Activated CD4-positive, CD25-positive, alpha-beta regulatory T cell treated with anti-CD3 and anti-CD28 coated beads, Interleukin-2, amount 50 U/mL, for 16 hours (primary cell): ENCODE measurements around the gene CYFIP2.
"Not testable (repeated sequence)": the region's sequence is repeated elsewhere in the genome, so short reads cannot be mapped to it uniquely, and the experiment has no call there.

Experiments used
- DNase-seq: peaks from one replicate; pipeline ENCODE4 v3.0.0-alpha.2; 2020; ENCODE audit warnings: low read depth, low spot score

The CYFIP2 gene

DNA sequence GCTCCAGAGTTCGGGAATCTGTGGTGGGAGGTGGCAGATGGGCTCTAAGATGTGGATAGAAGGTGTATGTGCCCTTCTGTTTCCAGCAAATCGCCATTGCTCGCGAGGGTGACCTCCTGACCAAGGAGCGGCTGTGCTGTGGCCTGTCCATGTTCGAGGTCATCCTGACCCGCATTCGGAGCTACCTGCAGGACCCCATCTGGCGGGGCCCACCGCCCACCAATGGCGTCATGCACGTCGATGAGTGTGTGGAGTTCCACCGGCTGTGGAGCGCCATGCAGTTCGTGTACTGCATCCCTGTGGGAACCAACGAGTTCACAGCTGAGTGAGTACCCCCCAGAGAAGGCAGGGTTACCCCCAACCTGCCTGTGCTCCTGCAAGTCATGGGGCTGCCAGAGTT lies 123.2 kb downstream of the CYFIP2 start:
- DNase-seq: no peak

GRCh38 chr5:157390133-157390532 lies 124.2 kb downstream of the CYFIP2 start:
- no peak for DNase-seq

DNA sequence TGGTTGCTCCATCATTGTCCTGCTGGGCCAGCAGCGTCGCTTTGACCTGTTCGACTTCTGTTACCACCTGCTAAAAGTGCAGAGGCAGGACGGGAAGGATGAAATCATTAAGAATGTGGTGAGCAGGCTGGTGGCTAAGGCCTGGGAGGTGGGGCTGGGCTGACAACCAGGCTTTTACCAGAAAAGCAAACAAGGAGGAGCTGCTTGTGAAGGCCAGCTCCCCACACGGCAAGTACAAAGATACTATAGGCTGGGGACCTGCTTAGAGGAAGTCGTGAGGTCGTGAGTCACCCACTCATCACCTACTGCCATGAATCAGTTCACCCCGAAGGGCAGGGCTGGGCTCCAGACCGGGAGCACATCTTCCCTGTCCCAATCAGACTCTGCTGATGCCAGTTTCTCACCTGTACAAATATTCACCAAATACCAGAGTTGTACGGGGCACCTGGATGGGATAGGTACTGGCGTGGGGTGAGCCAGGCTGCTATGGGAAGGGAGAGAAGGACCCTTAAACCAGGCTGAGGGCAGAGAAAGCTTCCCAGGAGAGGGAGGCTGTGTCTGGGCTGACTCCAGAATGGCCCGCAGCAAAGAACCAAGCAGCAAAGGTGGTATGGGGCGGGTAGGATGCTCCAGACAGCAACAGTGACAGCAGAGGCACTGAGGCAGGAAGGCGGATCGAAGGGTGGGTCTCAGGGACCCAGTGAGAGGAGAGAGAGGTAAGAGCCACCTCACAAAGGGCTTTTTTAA lies 124.8 kb downstream of the CYFIP2 start:
- peak; percentile 34 for DNase-seq

GRCh38 chr5:157398305-157398704 lies 132.4 kb downstream of the CYFIP2 start:
- DNase-seq: no peak

- DNase-seq: no peak
Measured at GRCh38 chr5:157400741-157401495, 135.0 kb downstream of the CYFIP2 start.

DNA sequence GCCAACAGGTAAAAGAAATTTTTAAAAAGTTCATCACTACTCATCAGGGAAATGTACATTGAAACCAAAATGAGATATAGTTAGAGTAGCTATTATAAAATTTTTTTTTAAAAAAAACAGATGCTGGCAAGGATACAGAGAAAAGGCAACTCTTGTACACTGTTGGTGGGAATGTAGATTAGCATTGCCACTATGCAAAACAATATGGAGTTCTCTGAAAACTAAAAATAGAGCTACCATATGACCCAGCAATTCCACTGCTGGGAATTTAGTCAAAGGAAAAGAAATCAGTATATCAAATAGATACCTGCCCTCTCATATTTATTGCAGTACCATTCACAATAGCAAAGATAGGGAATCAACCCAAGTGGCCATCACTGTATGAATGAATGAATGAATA lies 149.9 kb downstream of the CYFIP2 start:
- DNase-seq: no peak

DNA sequence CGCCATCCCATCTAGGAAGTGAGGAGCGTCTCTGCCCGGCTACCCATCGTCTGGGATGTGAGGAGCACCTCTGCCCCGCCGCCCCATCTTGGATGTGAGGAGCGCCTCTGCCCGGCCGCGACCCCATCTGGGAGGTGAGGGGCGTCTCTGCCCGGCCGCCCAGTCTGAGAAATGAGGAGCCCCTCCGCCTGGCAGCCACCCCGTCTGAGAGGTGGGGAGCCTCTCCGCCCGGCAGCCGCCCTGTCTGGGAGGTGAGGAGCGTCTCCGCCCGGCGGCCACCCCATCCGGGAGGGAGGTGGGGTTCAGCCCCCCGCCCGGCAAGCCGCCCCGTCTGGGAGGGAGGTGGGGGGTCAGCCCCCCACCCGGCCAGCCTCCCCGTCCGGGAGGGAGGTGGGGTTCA lies 153.6 kb downstream of the CYFIP2 start:
- not testable (repeated sequence) for DNase-seq

DNA sequence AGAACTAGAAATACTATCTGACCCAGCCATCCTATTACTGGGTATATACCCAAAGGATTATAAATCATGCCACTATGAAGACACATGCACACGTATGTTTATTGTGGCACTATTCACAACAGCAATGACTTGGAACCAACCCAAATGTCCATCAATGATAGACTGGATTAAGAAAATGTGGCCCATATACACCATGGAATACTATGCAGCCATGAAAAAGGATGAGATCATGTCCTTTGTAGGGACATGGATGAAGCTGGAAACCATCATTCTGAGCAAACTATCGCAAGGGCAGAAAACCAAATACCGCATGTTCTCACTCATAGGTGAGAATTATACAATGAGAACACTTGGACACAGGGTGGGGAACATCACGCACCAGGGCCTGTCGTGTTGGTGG lies 164.0 kb downstream of the CYFIP2 start:
- DNase-seq: not testable (repeated sequence)

DNA sequence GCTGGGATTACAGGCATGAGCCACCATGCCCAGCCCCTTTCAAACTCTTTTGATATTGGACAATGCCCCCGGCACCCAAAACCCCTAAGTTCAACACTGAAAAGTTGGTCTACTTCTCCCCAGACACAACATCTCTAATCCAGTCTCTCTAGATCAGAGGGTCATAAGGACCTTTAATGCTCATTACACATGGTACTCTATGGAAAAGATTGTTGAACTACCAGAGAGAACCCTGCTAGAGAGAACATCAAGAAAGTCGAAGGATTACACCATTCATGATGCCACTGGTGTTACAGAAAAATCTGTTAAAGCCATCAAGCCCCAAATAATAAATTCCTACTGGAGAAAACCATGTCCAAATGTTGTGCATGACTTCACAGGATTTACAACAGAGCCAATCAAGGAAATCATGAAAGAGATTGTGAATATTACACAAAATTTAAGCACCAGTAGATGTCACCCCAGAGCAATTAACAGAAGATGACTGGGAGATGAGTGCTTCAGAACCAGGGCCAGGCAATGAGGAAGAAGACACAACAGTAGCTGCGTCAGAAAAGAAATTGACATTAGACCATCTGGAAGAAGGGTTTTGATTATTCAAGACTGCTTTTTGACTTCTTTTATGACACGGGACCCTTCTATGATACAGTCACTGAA lies 165.7 kb downstream of the CYFIP2 start:
- DNase-seq: peak; percentile 1

DNA sequence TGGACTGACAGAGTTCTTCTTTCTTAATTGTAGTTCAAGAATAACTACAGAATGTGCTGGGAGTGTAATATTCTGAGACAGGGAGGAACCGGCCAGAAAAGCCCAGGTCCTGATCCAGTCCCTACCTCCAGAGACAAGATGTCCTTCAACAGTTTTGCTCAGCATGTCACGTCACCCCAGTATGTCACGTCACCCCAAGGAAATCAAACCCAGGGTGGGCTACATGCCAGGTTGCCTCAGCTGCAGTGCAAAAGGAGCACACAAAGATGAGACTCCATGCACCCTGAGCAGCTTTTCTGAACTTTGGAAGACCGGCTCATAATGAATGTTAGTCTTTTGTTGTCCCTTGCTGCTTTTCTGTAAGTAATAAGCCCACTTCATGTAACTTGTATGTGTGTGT lies 168.2 kb downstream of the CYFIP2 start:
- no peak for DNase-seq

GRCh38 chr5:157443041-157443549 lies 177.2 kb downstream of the CYFIP2 start:
- no peak for DNase-seq

DNA sequence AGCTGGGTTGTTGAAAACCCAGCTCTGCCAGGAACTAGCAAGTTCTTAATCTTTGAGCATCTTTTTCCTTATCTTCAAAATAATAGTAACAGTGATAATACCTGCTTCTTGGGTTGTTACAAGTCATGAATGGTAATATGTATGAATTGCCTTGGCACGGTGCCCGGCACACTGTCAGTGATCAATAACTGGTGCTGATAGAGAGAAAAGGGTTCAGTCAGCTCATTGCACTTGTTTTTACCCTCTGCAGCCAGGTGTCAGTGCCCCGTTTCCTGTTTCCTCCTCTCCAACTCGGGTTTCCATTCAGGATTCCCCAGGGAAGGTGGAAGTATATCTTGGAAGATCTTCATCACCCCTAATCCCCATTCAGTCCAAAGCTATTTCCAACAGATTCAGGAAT lies 178.3 kb downstream of the CYFIP2 start:
- no peak for DNase-seq
